Panc1 (cell line): ENCODE measurements around the gene CADM1. TPM values are rescaled to one million over a fixed set of nuclear protein-coding genes. Genes with fewer than 3 reads are reported as not detected.

Source experiments
- ATAC-seq: fragments of 200-7000 bp; cut with Tn5 transposase; 2 replicates; pipeline ENCODE4 v1.9.1; 2020; ENCODE audit warnings: mild to moderate bottlenecking, moderate library complexity
- BruUV-seq: library from RNA; stranded (reverse); fragments of 400-500 nt; replicated peaks from 2 replicates; lab custom pipeline; 2021; lab: Mats Ljungman, UMichigan
- CTCF ChIA-PET: fragments of 300-600 bp; sonication (Branson Sonifier 250); formaldehyde crosslinking; loops from one replicate; lab custom pipeline; 2022; ENCODE audit warnings: antibody characterized with exemption; lab: Charles Lee
- POLR2A ChIA-PET: fragments of 300-600 bp; sonication (Branson Sonifier 250); formaldehyde crosslinking; loops from one replicate; lab custom pipeline; 2022; ENCODE audit warnings: antibody characterized with exemption; lab: Charles Lee
- DNase-seq: peaks from one replicate; pipeline ENCODE4 v3.0.0-alpha.2; 2010; ENCODE audit warnings: low read depth, low spot score
- H3K27ac ChIP-seq: 2 replicates; pipeline ENCODE4 v1.5.1; 2011; ENCODE audit warnings: mild to moderate bottlenecking, low read length, inconsistent platforms
- H3K27me3 ChIP-seq: fragments of 200-500 bp; sonication (Bioruptor generic); 2 replicates; pipeline ENCODE4 v1.6.0; 2014; ENCODE audit warnings: low read length, inconsistent platforms; ENCODE audit not compliant: control insufficient read depth, insufficient read depth
- H3K36me3 ChIP-seq: fragments of 200-500 bp; sonication (Bioruptor generic); 2 replicates; pipeline ENCODE4 v1.5.1; 2014; ENCODE audit warnings: inconsistent platforms, mild to moderate bottlenecking, low read length, moderate library complexity; ENCODE audit not compliant: control insufficient read depth, insufficient read depth
- H3K4me1 ChIP-seq: 2 replicates; pipeline ENCODE4 v1.5.1; 2011; ENCODE audit warnings: inconsistent platforms, mild to moderate bottlenecking, low read length, moderate library complexity; ENCODE audit not compliant: control insufficient read depth, insufficient read depth
- H3K4me3 ChIP-seq, 2 experiments: 2 replicates each; pipeline ENCODE4 v1.5.1; 2011 to 2012; ENCODE audit warnings: low read depth in 2 of 2, low read length in 2 of 2, mild to moderate bottlenecking in 2 of 2, inconsistent platforms in 1 of 2, moderate library complexity in 1 of 2
- H3K9me3 ChIP-seq: fragments of 200-500 bp; sonication (Bioruptor generic); 2 replicates; pipeline ENCODE4 v1.5.1; 2014; ENCODE audit warnings: low read depth, mild to moderate bottlenecking, inconsistent platforms, low read length, moderate library complexity; ENCODE audit not compliant: control insufficient read depth, insufficient read depth
- POLR2AphosphoS5 ChIP-seq: IDR thresholded peaks from 2 replicates; pipeline ENCODE4 v1.6.1; 2012; ENCODE audit warnings: mild to moderate bottlenecking, low read depth, low read length, moderate library complexity
- REST ChIP-seq, 2 experiments: IDR thresholded peaks; 2 replicates each; pipeline ENCODE4 v1.6.1; 2011 to 2012; ENCODE audit warnings: low read depth in 2 of 2, control low read depth in 1 of 2, low read length in 1 of 2, mild to moderate bottlenecking in 1 of 2, moderate library complexity in 1 of 2; ENCODE audit not compliant: insufficient read depth in 1 of 2
- SIN3A ChIP-seq: IDR thresholded peaks from 2 replicates; pipeline ENCODE4 v1.6.1; 2012; ENCODE audit warnings: low read depth, mild to moderate bottlenecking, low read length, moderate library complexity, borderline replicate concordance; ENCODE audit not compliant: insufficient read depth
- TCF7L2 ChIP-seq: IDR thresholded peaks from 2 replicates; pipeline ENCODE4 v1.6.1; 2011; ENCODE audit warnings: mild to moderate bottlenecking, low read depth, low read length, inconsistent platforms
- in situ Hi-C: cut with HindIII; loops from 2 replicates; pipeline ENCODE4 v1.10.0; 2016; ENCODE audit warnings: low sequenced_read_pairs, low pct_unique_long_range_greater_than_20kb
- intact Hi-C: fragments of 100-400 bp; cut with micrococcal nuclease; formaldehyde crosslinking; loops from one replicate; pipeline ENCODE4 v1.10.0; 2022; ENCODE audit not compliant: unreplicated experiment
- total RNA-seq: library from RNA; stranded (reverse); gene quantifications from one replicate; pipeline ENCODE4 v1.2.1, GENCODE V29; 2021; ENCODE audit not compliant: unreplicated experiment
- TF ChIP-seq, protein P1 (sequence below): fragments of 450-650 bp; IDR thresholded peaks from 2 replicates; pipeline ENCODE4 v1.5.1; 2017; ENCODE audit warnings: mild to moderate bottlenecking

Gene CADM1
- total RNA-seq, 1 experiment from 2014 or later, result 3.9 TPM

DNA sequence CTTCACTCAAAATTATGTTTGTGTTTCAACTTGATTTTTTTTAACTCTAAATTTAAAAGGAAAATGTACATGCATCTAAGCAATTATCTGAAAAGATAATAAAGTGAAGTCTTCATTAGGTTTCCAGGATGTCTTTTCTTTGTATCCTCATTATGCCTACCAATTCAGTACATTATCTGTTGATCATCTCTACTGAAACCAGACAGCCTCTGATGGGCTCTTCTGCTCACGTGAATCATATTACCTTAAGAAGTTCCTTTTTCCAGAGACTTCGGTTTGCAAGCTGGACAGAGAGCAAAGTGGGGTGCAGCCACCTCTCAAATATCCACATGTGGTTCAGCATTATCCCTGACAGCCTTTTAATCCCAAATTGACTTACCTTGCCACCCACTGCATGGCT is 158.4 kb downstream of the CADM1 start:
- BruUV-seq, result no TSS peak
- Histone ChIP-seq H3K27me3 (no peaks in the 10 kb centered on the region), H3K36me3 (no peaks in the 10 kb centered on the region), H3K27ac (no peak overlapping the region), H3K4me1 (no peaks in the 10 kb centered on the region), H3K4me3 (no peak overlapping the region), H3K9me3 (no peaks in the 10 kb centered on the region)
- intact Hi-C loops, result no loop called here
- ATAC-seq (no peak), DNase-seq (no peak)
- POLR2A ChIA-PET, result no interaction called here
- TF ChIP-seq REST (IDR thresholded peaks at IDR 0.05; ENCODE audit: insufficient read depth in 1 of 2, low read depth in 2 of 2, low read length in 1 of 2) (no peak), POLR2AphosphoS5 (no peak), SIN3A (no peak), TCF7L2 (no peak)
- TF ChIP-seq, protein P1, sequence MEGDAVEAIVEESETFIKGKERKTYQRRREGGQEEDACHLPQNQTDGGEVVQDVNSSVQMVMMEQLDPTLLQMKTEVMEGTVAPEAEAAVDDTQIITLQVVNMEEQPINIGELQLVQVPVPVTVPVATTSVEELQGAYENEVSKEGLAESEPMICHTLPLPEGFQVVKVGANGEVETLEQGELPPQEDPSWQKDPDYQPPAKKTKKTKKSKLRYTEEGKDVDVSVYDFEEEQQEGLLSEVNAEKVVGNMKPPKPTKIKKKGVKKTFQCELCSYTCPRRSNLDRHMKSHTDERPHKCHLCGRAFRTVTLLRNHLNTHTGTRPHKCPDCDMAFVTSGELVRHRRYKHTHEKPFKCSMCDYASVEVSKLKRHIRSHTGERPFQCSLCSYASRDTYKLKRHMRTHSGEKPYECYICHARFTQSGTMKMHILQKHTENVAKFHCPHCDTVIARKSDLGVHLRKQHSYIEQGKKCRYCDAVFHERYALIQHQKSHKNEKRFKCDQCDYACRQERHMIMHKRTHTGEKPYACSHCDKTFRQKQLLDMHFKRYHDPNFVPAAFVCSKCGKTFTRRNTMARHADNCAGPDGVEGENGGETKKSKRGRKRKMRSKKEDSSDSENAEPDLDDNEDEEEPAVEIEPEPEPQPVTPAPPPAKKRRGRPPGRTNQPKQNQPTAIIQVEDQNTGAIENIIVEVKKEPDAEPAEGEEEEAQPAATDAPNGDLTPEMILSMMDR, result no peak
- in situ Hi-C loops, result no loop called here
- CTCF ChIA-PET, result no interaction called here

GRCh38 chr11:115345361-115345760 is 158.9 kb downstream of the CADM1 start:
- intact Hi-C loops, result no loop called here
- BruUV-seq, result no TSS peak
- Histone ChIP-seq H3K4me1 (no peaks in the 10 kb centered on the region), H3K27ac (no peak overlapping the region), H3K9me3 (no peaks in the 10 kb centered on the region), H3K27me3 (no peaks in the 10 kb centered on the region), H3K4me3 (no peak overlapping the region), H3K36me3 (no peaks in the 10 kb centered on the region)
- DNase-seq, result no peak
- in situ Hi-C loops, result no loop called here
- TF ChIP-seq TCF7L2 (no peak), SIN3A (no peak), REST (IDR thresholded peaks at IDR 0.05; ENCODE audit: insufficient read depth in 1 of 2, low read depth in 2 of 2, low read length in 1 of 2) (no peak), POLR2AphosphoS5 (no peak)
- TF ChIP-seq, protein P1, result no peak
- ChIA-PET CTCF (no interaction called here), POLR2A (no interaction called here)
- ATAC-seq, result no peak
